ENCODE measurements around the gene RAP1GAP.

- TF ChIP-seq CTCF (IDR thresholded peaks at IDR 0.05; ENCODE audit: poor library complexity, severe bottlenecking), result no peak
- TF ChIP-seq EP300 (conservative IDR thresholded peaks at IDR 0.05; ENCODE audit: poor library complexity, severe bottlenecking), result no peak
- TF ChIP-seq MXI1 (conservative IDR thresholded peaks at IDR 0.05; ENCODE audit: poor library complexity, severe bottlenecking), result no peak
- TF ChIP-seq SMC3 (conservative IDR thresholded peaks at IDR 0.05; ENCODE audit: poor library complexity), result no peak
- no peak for TF ChIP-seq POLR2AphosphoS5 (IDR thresholded peaks at IDR 0.05)
- no peak for TF ChIP-seq EZH2 (IDR thresholded peaks at IDR 0.05; ENCODE audit: borderline replicate concordance, insufficient read depth, low read length, poor library complexity, severe bottlenecking)
- no peak for TF ChIP-seq REST (IDR thresholded peaks at IDR 0.05; ENCODE audit: borderline replicate concordance)
Measured at GRCh38 chr1:21598904-21599303, 70.3 kb downstream of the RAP1GAP start.

All from neural cell (in vitro differentiated cells).